GM18873 (cell line): ENCODE data around the gene TRIM15.
"Not testable (repeated sequence)": the region's sequence is repeated elsewhere in the genome, so short reads cannot be mapped to it uniquely, and the experiment has no call there.

ENCODE experiments used
- ATAC-seq: cut with Tn5 transposase; IDR thresholded peaks from one replicate; pipeline ENCODE4 v1.9.1; 2021; ENCODE audit warnings: mild to moderate bottlenecking, moderate library complexity, moderate number of reproducible peaks; ENCODE audit not compliant: unreplicated experiment, low FRiP score

TRIM15 gene

GRCh38 chr6:30163090-30163917, at the start of gene TRIM15:
TRIM15 (plus strand) TSS chr6:30163546; CDS start chr6:30163685, 139 bp downstream.
- no peak for ATAC-seq

GRCh38 chr6:30113841-30114240, 49.5 kb upstream of the TRIM15 start:
- no peak for ATAC-seq

- ATAC-seq: no peak
These were observed 46.6 kb upstream of the TRIM15 start for GRCh38 chr6:30116724-30117123.

GRCh38 chr6:30118691-30119090, 44.7 kb upstream of the TRIM15 start:
- not testable (repeated sequence) for ATAC-seq

GRCh38 chr6:30121446-30122366, 41.6 kb upstream of the TRIM15 start:
- no peak for ATAC-seq

- no peak for ATAC-seq
These were observed 40.8 kb upstream of the TRIM15 start for GRCh38 chr6:30122515-30122914.

- no peak for ATAC-seq
These were observed 35.9 kb upstream of the TRIM15 start for GRCh38 chr6:30127238-30128093.

GRCh38 chr6:30129265-30130178, 33.8 kb upstream of the TRIM15 start:
- ATAC-seq: no peak

- no peak for ATAC-seq
These were observed 33.1 kb upstream of the TRIM15 start for GRCh38 chr6:30130179-30130679.

GRCh38 chr6:30130887-30131862, 32.2 kb upstream of the TRIM15 start:
- ATAC-seq: peak; percentile 50

- no peak for ATAC-seq
These were observed 31.3 kb upstream of the TRIM15 start for GRCh38 chr6:30131947-30132497.

- ATAC-seq: no peak
These were observed 28.2 kb upstream of the TRIM15 start for GRCh38 chr6:30135147-30135546.

- no peak for ATAC-seq
These were observed 27.6 kb upstream of the TRIM15 start, which contains the start of gene TRIM40 for GRCh38 chr6:30135757-30136156. TRIM40 (plus strand) TSS chr6:30136140; CDS start chr6:30137037, 897 bp downstream.

- no peak for ATAC-seq
These were observed 26.6 kb upstream of the TRIM15 start for GRCh38 chr6:30136570-30137286.

GRCh38 chr6:30140240-30140639, 23.1 kb upstream of the TRIM15 start:
- not testable (repeated sequence) for ATAC-seq

GRCh38 chr6:30142665-30143064, 20.7 kb upstream of the TRIM15 start:
- no peak for ATAC-seq

GRCh38 chr6:30143780-30144179, 19.6 kb upstream of the TRIM15 start:
- ATAC-seq: no peak
